ENCODE data around the gene UMAD1. TPM values are rescaled to one million over a fixed set of nuclear protein-coding genes. Genes with fewer than 3 reads are reported as not detected.

UMAD1 gene
- total and polyA plus RNA-seq, 2 of the 13 experiments (the other 11 are each of a cell fraction or from before 2014, with no cell fraction given) = 16.8 to 17.6 TPM

- TF ChIP-seq KIAA2018 (CRISPR knock-in tag; IDR thresholded peaks at IDR 0.05; ENCODE audit: borderline replicate concordance) (no peak), MTF1 (CRISPR knock-in tag; IDR thresholded peaks at IDR 0.05) (no peak), ZNF629 (CRISPR knock-in tag; conservative IDR thresholded peaks at IDR 0.05) (no peak), ZNF576 (CRISPR knock-in tag; IDR thresholded peaks at IDR 0.05) (no peak), GMEB2 (CRISPR knock-in tag; IDR thresholded peaks at IDR 0.05; ENCODE audit: low read depth) (no peak)
These were observed 218.0 kb downstream of the UMAD1 start (continued) for GRCh38 chr7:7858559-7858958.
